Transverse colon (tissue), 4 donors: ENCODE results near the gene CFAP53. TPM values are rescaled to one million over a fixed set of nuclear protein-coding genes. Genes with fewer than 3 reads are reported as not detected.

Experiments
- DNase-seq: peaks from one replicate; pipeline ENCODE4 v3.0.0-alpha.2; 2019
- H3K27ac ChIP-seq, 4 donors: fragments of 200-600 bp; sonication (generic); 2 replicates each; pipeline ENCODE4 v1.5.1; 2016 to 2018; ENCODE audit warnings: inconsistent platforms in 4 of 4
- H3K27me3 ChIP-seq: fragments of 200-600 bp; sonication (generic); 2 replicates; pipeline ENCODE4 v1.5.1; 2017; ENCODE audit warnings: inconsistent platforms
- H3K36me3 ChIP-seq, 4 donors: fragments of 200-600 bp; sonication (generic); 2 replicates each; pipeline ENCODE4 v1.5.1; 2017 to 2019; ENCODE audit warnings: inconsistent platforms in 4 of 4
- H3K4me1 ChIP-seq, 4 donors: fragments of 200-600 bp; sonication (generic); 2 replicates each; pipeline ENCODE4 v1.5.1; 2017 to 2020; ENCODE audit warnings: inconsistent platforms in 4 of 4
- H3K4me3 ChIP-seq, 4 donors: fragments of 200-600 bp; sonication (generic); 1 replicate in 1 of 4; 2 replicates in 3 of 4; pipeline versions ENCODE4 v1.5.1 to v1.6.1; 2017 to 2019; ENCODE audit warnings: inconsistent platforms in 4 of 4
- H3K9me3 ChIP-seq, 2 donors: fragments of 200-600 bp; sonication (generic); 2 replicates each; pipeline ENCODE4 v1.5.1; 2017 to 2019; ENCODE audit warnings: inconsistent platforms in 2 of 2
- CTCF ChIP-seq, 5 experiments: fragments of 200-600 bp in 3 of 5; fragments of 450-650 bp in 2 of 5; sonication (generic) in 3 of 5; IDR thresholded peaks; 1 replicate in 2 of 5; 2 replicates in 3 of 5; pipeline ENCODE4 v1.5.1; 2016 to 2017; ENCODE audit warnings: antibody characterized with exemption in 5 of 5, inconsistent platforms in 3 of 5, mild to moderate bottlenecking in 2 of 5, moderate library complexity in 1 of 5
- EP300 ChIP-seq: sonication (generic); formaldehyde crosslinking; IDR thresholded peaks from one replicate; pipeline ENCODE4 v1.6.1; 2017; ENCODE audit warnings: antibody characterized with exemption, low read depth
- POLR2A ChIP-seq: fragments of 450-650 bp; IDR thresholded peaks from one replicate; pipeline ENCODE4 v1.6.1; 2016; ENCODE audit warnings: antibody characterized with exemption, mild to moderate bottlenecking, moderate library complexity
- POLR2AphosphoS5 ChIP-seq, 3 donors: sonication (generic); formaldehyde crosslinking; IDR thresholded peaks; one replicate each; pipeline ENCODE4 v1.6.1; 2016; ENCODE audit warnings: antibody characterized with exemption in 3 of 3
- WGBS, 2 donors: methylation state at CpG; one replicate each; pipeline ENCODE4 v1.1.5; 2018; ENCODE audit warnings: low coverage in 1 of 2; 5-methylcytosine and 5-hydroxymethylcytosine counted together
- in situ Hi-C, 4 donors: fragments of 200-750 bp; cut with MboI; loops; one replicate each; pipeline versions ENCODE4 v1.15.0 to v1.15.1; 2017; ENCODE audit warnings: low sequenced_read_pairs in 3 of 4, low pct_ligation_motif_present in 1 of 4, low pct_unique_long_range_greater_than_20kb in 1 of 4
- intact Hi-C: fragments of 100-400 bp; cut with DNase I; formaldehyde crosslinking; loops from one replicate; pipeline ENCODE4 v1.15.1; 2023; ENCODE audit warnings: low total_unique reads
- total RNA-seq, 4 donors: library from RNA; depleted of rRNA; stranded (reverse); fragments of >200 nt; gene quantifications; one replicate each; pipeline ENCODE4 v1.1.0, GENCODE V29; 2016

The CFAP53 gene
- total RNA-seq, 4 donors from 2014 or later, result 0.27 to 4.2 (median 0.48) TPM; not detected in 1

- 3 to 11% methylated on average over 20 to 26 of the region's 26 CpGs for WGBS, 2 donors
- Histone ChIP-seq H3K9me3 (peaks cover 5% of the 10 kb centered on the region in 2 donors), H3K36me3 (no peaks in the 10 kb centered on the region), H3K27me3 (peaks cover 32% of the 10 kb centered on the region), H3K27ac (peak overlapping the region; percentile 35 to 71 (median 42)), H3K4me3 (peak overlapping the region; percentile 10 to 54 (median 36)), H3K4me1 (peaks cover 0 to 14% (median 5%) of the 10 kb centered on the region in 4 donors)
- peak in 2 of 3 donors; percentile 28 to 68 for TF ChIP-seq POLR2AphosphoS5 (IDR thresholded peaks at IDR 0.05)
- TF ChIP-seq CTCF (IDR thresholded peaks at IDR 0.05), result no peak
- no peak for TF ChIP-seq EP300
- in situ Hi-C loops, result loop anchor here in 1 of 4 donors (25.0 kb wide), 1 partner anchor 904 kb away; no protein-coding TSS in a partner anchor
- peak; percentile 95 for DNase-seq
- intact Hi-C loops, result no loop called here
Observed at GRCh38 chr18:50307738-50308470, 41.6 kb upstream of the CFAP53 start.

GRCh38 chr18:50307400-50307737, 41.1 kb upstream of the CFAP53 start:
- TF ChIP-seq POLR2A (no peak), EP300 (no peak)
- in situ Hi-C loops, result loop anchor here in 1 of 4 donors (25.0 kb wide), 1 partner anchor 905 kb away; no protein-coding TSS in a partner anchor
- DNase-seq, result no peak
- H3K4me1 ChIP-seq, result peaks cover 0 to 14% (median 5%) of the 10 kb centered on the region in 4 donors
- 0% methylated on average over 8 of the region's 8 CpGs; no CpG with 5 or more reads in 1 of the 2 donors for WGBS, 2 donors
- peak overlapping the region in 2 of 4 donors; percentile 13 to 71 for H3K27ac ChIP-seq
- peak overlapping the region; percentile 10 to 54 (median 36) for H3K4me3 ChIP-seq
- no peaks in the 10 kb centered on the region for H3K36me3 ChIP-seq
- peaks cover 37% of the 10 kb centered on the region for H3K27me3 ChIP-seq
- intact Hi-C loops, result no loop called here
- H3K9me3 ChIP-seq, result peaks cover 5% of the 10 kb centered on the region in 2 donors

GRCh38 chr18:50306944-50307343, 40.6 kb upstream of the CFAP53 start:
- WGBS, 2 donors, result 40 to 72% methylated on average over 1 to 8 of the region's 8 CpGs
- DNase-seq, result no peak
- in situ Hi-C loops (loop anchor here in 1 of 4 donors (25.0 kb wide), 1 partner anchor 905 kb away; no protein-coding TSS in a partner anchor), intact Hi-C loops (no loop called here)
- peaks cover 0 to 14% (median 5%) of the 10 kb centered on the region in 4 donors for H3K4me1 ChIP-seq
- peaks cover 5% of the 10 kb centered on the region in 2 donors for H3K9me3 ChIP-seq
- no peak for TF ChIP-seq EP300
- no peak for TF ChIP-seq POLR2A
- TF ChIP-seq CTCF (IDR thresholded peaks at IDR 0.05), result no peak
- TF ChIP-seq POLR2AphosphoS5 (IDR thresholded peaks at IDR 0.05), result no peak
- peaks cover 40% of the 10 kb centered on the region for H3K27me3 ChIP-seq
- peak overlapping the region in 1 of 4 donors; percentile 54 for H3K4me3 ChIP-seq
- H3K27ac ChIP-seq, result no peak overlapping the region
- no peaks in the 10 kb centered on the region for H3K36me3 ChIP-seq

- TF ChIP-seq CTCF (IDR thresholded peaks at IDR 0.05), result no peak
- no peak for TF ChIP-seq EP300
- intact Hi-C loops, result no loop called here
Observed at GRCh38 chr18:50301074-50301473, 34.8 kb upstream of the CFAP53 start.

More at GRCh38 chr18:50301074-50301473, 34.8 kb upstream of the CFAP53 start:
- in situ Hi-C loops, result loop anchor here in 1 of 4 donors (25.0 kb wide), 1 partner anchor 911 kb away; no protein-coding TSS in a partner anchor
- WGBS, 2 donors, result 52 to 80% methylated on average over 1 to 5 of the region's 5 CpGs
- Histone ChIP-seq H3K4me1 (peaks cover 4 to 14% (median 8%) of the 10 kb centered on the region in 4 donors), H3K36me3 (no peaks in the 10 kb centered on the region), H3K9me3 (peaks cover 5% of the 10 kb centered on the region in 2 donors), H3K4me3 (no peak overlapping the region), H3K27ac (no peak overlapping the region), H3K27me3 (peaks cover 62% of the 10 kb centered on the region)
- no peak for DNase-seq
